Measurements from ENCODE around the gene IL31RA.

DNA sequence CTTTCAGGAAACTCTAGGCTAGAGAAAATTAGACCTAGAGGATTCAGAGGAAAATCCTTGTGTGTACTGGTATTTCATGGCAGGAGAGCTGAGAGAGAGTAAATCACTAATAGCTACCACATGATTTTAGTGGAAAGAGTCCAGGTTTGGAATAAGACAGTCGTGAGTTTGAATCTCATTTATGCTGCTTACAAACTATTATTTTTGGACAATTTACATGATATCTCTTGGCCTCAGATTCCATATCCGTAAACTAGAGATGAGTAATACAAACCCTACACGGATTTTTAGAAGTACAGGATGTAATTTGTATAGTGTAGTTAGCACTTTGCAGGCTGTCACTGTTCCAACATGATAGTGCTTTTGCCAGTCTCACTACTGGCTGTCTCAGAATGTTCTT lies 2.7 kb downstream of the IL31RA start:
- TF ChIP-seq POLR2A (IDR thresholded peaks at IDR 0.05), result no peak
- TF ChIP-seq, protein P1, sequence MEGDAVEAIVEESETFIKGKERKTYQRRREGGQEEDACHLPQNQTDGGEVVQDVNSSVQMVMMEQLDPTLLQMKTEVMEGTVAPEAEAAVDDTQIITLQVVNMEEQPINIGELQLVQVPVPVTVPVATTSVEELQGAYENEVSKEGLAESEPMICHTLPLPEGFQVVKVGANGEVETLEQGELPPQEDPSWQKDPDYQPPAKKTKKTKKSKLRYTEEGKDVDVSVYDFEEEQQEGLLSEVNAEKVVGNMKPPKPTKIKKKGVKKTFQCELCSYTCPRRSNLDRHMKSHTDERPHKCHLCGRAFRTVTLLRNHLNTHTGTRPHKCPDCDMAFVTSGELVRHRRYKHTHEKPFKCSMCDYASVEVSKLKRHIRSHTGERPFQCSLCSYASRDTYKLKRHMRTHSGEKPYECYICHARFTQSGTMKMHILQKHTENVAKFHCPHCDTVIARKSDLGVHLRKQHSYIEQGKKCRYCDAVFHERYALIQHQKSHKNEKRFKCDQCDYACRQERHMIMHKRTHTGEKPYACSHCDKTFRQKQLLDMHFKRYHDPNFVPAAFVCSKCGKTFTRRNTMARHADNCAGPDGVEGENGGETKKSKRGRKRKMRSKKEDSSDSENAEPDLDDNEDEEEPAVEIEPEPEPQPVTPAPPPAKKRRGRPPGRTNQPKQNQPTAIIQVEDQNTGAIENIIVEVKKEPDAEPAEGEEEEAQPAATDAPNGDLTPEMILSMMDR (IDR thresholded peaks at IDR 0.05), result no peak

Measured in uterus (tissue), 2 donors.